Measurements from ENCODE around the gene SEC16A. TPM values are rescaled to one million over a fixed set of nuclear protein-coding genes. Genes with fewer than 3 reads are reported as not detected.

The SEC16A gene
- total RNA-seq, 1 donor from 2014 or later, result 85.0 TPM

- H3K4me1 Mint-ChIP-seq (ENCODE audit: unreplicated experiment), result peaks cover 45% of the 10 kb centered on the region
- peaks cover 3% of the 10 kb centered on the region for H3K36me3 Mint-ChIP-seq (ENCODE audit: unreplicated experiment)
- no peak for TF ChIP-seq CTCF (IDR thresholded peaks at IDR 0.05)
- no peaks in the 10 kb centered on the region for H3K27me3 Mint-ChIP-seq (ENCODE audit: unreplicated experiment)
- H3K4me3 Mint-ChIP-seq (ENCODE audit: unreplicated experiment), result no peak overlapping the region
- no peak for DNase-seq (ENCODE audit: extremely low spot score, unreplicated experiment)
- no peak overlapping the region for H3K27ac Mint-ChIP-seq (ENCODE audit: unreplicated experiment)
- no peaks in the 10 kb centered on the region for H3K9me3 Mint-ChIP-seq (ENCODE audit: unreplicated experiment)
These were observed 47.7 kb upstream of the SEC16A start for GRCh38 chr9:136530461-136531089.

- no peak for DNase-seq (ENCODE audit: extremely low spot score, unreplicated experiment)
- no peak for TF ChIP-seq CTCF (IDR thresholded peaks at IDR 0.05)
- Mint-ChIP-seq H3K27ac (ENCODE audit: unreplicated experiment) (no peak overlapping the region), H3K27me3 (ENCODE audit: unreplicated experiment) (no peaks in the 10 kb centered on the region), H3K36me3 (ENCODE audit: unreplicated experiment) (peaks cover 3% of the 10 kb centered on the region), H3K4me3 (ENCODE audit: unreplicated experiment) (no peak overlapping the region), H3K4me1 (ENCODE audit: unreplicated experiment) (peaks cover 46% of the 10 kb centered on the region), H3K9me3 (ENCODE audit: unreplicated experiment) (no peaks in the 10 kb centered on the region)
These were observed 46.9 kb upstream of the SEC16A start for GRCh38 chr9:136529516-136530460.

GRCh38 chr9:136528716-136529341 lies 46.0 kb upstream of the SEC16A start:
- Mint-ChIP-seq H3K36me3 (ENCODE audit: unreplicated experiment) (no peaks in the 10 kb centered on the region), H3K9me3 (ENCODE audit: unreplicated experiment) (no peaks in the 10 kb centered on the region), H3K27ac (ENCODE audit: unreplicated experiment) (no peak overlapping the region), H3K27me3 (ENCODE audit: unreplicated experiment) (no peaks in the 10 kb centered on the region), H3K4me3 (ENCODE audit: unreplicated experiment) (no peak overlapping the region), H3K4me1 (ENCODE audit: unreplicated experiment) (peaks cover 42% of the 10 kb centered on the region)
- TF ChIP-seq CTCF (IDR thresholded peaks at IDR 0.05), result no peak
- DNase-seq (ENCODE audit: extremely low spot score, unreplicated experiment), result no peak

- Mint-ChIP-seq H3K27ac (ENCODE audit: unreplicated experiment) (peak overlapping the region; percentile 65), H3K27me3 (ENCODE audit: unreplicated experiment) (no peaks in the 10 kb centered on the region), H3K4me1 (ENCODE audit: unreplicated experiment) (peaks cover 41% of the 10 kb centered on the region), H3K36me3 (ENCODE audit: unreplicated experiment) (peaks cover 2% of the 10 kb centered on the region), H3K9me3 (ENCODE audit: unreplicated experiment) (no peaks in the 10 kb centered on the region), H3K4me3 (ENCODE audit: unreplicated experiment) (peak overlapping the region; percentile 40)
- TF ChIP-seq CTCF (IDR thresholded peaks at IDR 0.05), result no peak
- DNase-seq (ENCODE audit: extremely low spot score, unreplicated experiment), result no peak
These were observed 45.2 kb upstream of the SEC16A start for GRCh38 chr9:136527721-136528710.
